Tibial nerve (tissue), 4 donors: Measurements from ENCODE around the gene RSRP1. TPM values are rescaled to one million over a fixed set of nuclear protein-coding genes. Genes with fewer than 3 reads are reported as not detected.

Source experiments
- DNase-seq, 2 donors: peaks; one replicate each; pipeline ENCODE4 v3.0.0-alpha.2; 2019; ENCODE audit warnings: low spot score in 2 of 2
- H3K27ac ChIP-seq, 4 donors: fragments of 200-600 bp; sonication (generic) in 3 of 4; one replicate each; pipeline ENCODE4 v1.5.1; 2017 to 2019; ENCODE audit warnings: mild to moderate bottlenecking in 1 of 4
- H3K27me3 ChIP-seq, 2 donors: fragments of 200-600 bp; sonication (generic) in 1 of 2; one replicate each; pipeline versions ENCODE4 v1.5.1 to v1.6.0; 2017 to 2019
- H3K36me3 ChIP-seq, 3 donors: fragments of 200-600 bp; sonication (generic); one replicate each; pipeline ENCODE4 v1.5.1; 2018 to 2019
- H3K4me1 ChIP-seq, 4 donors: fragments of 200-600 bp; sonication (generic) in 3 of 4; one replicate each; pipeline ENCODE4 v1.5.1; 2017 to 2019
- H3K4me3 ChIP-seq, 4 donors: fragments of 200-600 bp; sonication (generic) in 3 of 4; one replicate each; pipeline ENCODE4 v1.5.1; 2017 to 2019; ENCODE audit warnings: mild to moderate bottlenecking in 1 of 4, moderate library complexity in 1 of 4
- H3K9me3 ChIP-seq, 4 donors: fragments of 200-600 bp; sonication (generic) in 3 of 4; one replicate each; pipeline ENCODE4 v1.5.1; 2017 to 2019
- CTCF ChIP-seq, 5 experiments: fragments of 200-600 bp in 3 of 5; fragments of 450-650 bp in 2 of 5; sonication (generic) in 3 of 5; IDR thresholded peaks; one replicate each; pipeline ENCODE4 v1.5.1; 2016 to 2019; ENCODE audit warnings: antibody characterized with exemption in 5 of 5, mild to moderate bottlenecking in 3 of 5, moderate library complexity in 2 of 5
- EP300 ChIP-seq, 2 donors: sonication (generic); formaldehyde crosslinking; IDR thresholded peaks; one replicate each; pipeline ENCODE4 v1.6.1; 2017; ENCODE audit warnings: antibody characterized with exemption in 2 of 2, mild to moderate bottlenecking in 1 of 2
- POLR2A ChIP-seq, 2 donors: fragments of 450-650 bp; IDR thresholded peaks; one replicate each; pipeline ENCODE4 v1.6.1; 2017; ENCODE audit warnings: antibody characterized with exemption in 2 of 2, mild to moderate bottlenecking in 2 of 2, moderate library complexity in 2 of 2
- WGBS, 2 donors: methylation state at CpG; one replicate each; pipeline ENCODE4 v1.1.5; 2018; 5-methylcytosine and 5-hydroxymethylcytosine counted together
- total RNA-seq, 4 donors: library from RNA; depleted of rRNA; stranded (reverse); fragments of >200 nt; gene quantifications; one replicate each; pipeline ENCODE4 v1.1.0, GENCODE V29; 2016

RSRP1 gene
- total RNA-seq, 4 donors from 2014 or later, result 169 to 191 (median 178) TPM

DNA sequence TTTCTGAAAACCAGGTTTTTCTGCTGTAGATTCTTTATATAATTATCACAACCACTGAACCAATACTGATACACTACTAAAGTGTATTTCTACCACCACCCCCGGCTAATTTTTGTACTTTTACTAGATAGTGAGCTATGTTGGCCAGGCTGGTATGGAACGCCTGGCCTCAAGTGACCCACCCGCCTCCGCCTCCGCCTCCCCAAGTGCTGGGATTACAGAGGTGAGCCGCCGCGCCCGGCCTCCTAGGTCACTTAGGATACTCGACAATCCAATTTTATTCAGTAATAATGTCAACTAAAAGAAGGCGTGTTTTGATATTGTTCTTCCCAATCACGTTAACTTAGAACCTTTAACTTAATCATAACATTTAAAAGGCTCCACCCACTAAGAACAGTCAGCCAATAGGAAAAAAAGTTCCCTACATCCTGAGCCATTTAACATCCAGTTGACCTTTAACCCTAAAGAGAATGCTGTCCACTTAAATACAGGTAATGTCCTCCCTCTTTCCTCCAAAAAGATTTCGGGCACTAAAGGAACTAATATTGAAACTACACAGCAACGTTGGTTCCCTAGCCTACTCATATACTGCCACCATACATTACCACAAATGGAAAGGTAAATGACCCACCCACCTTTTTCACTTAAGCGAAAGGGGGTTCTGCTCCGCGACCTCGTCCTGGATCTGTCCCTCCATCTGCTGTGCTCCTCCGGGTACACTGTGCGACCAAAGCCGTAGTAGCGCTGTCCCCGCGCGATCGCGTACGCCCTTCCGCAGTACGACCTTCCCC lies 1.2 kb downstream of the RSRP1 start:
- H3K27ac ChIP-seq, result peak overlapping the region; percentile 93 to 100 (median 98)
- 21 to 23% methylated on average over 30 of the region's 30 CpGs for WGBS, 2 donors
- DNase-seq, result no peak
- no peaks in the 10 kb centered on the region for H3K27me3 ChIP-seq
- TF ChIP-seq EP300 (IDR thresholded peaks at IDR 0.05) (no peak), CTCF (IDR thresholded peaks at IDR 0.05) (no peak), POLR2A (IDR thresholded peaks at IDR 0.05) (no peak)
- no peaks in the 10 kb centered on the region for H3K9me3 ChIP-seq
- peak overlapping the region; percentile 65 to 90 (median 78) for H3K4me3 ChIP-seq
- peaks cover 2 to 47% (median 14%) of the 10 kb centered on the region in 3 donors for H3K36me3 ChIP-seq
- H3K4me1 ChIP-seq, result peaks cover 0 to 50% (median 15%) of the 10 kb centered on the region in 4 donors

- no peaks in the 10 kb centered on the region for H3K27me3 ChIP-seq
- H3K4me1 ChIP-seq, result peaks cover 3 to 56% (median 21%) of the 10 kb centered on the region in 4 donors
- no peak for DNase-seq
- peak overlapping the region; percentile 65 to 90 (median 78) for H3K4me3 ChIP-seq
- 50 to 57% methylated on average over 5 of the region's 5 CpGs for WGBS, 2 donors
- no peaks in the 10 kb centered on the region for H3K9me3 ChIP-seq
- peak overlapping the region in 3 of 4 donors; percentile 28 to 100 (median 93) for H3K27ac ChIP-seq
- TF ChIP-seq CTCF (IDR thresholded peaks at IDR 0.05) (no peak), EP300 (IDR thresholded peaks at IDR 0.05) (no peak), POLR2A (IDR thresholded peaks at IDR 0.05) (no peak)
- H3K36me3 ChIP-seq, result peaks cover 2 to 53% (median 14%) of the 10 kb centered on the region in 3 donors
Measured at GRCh38 chr1:25245393-25245792, 1.9 kb downstream of the RSRP1 start.

DNA sequence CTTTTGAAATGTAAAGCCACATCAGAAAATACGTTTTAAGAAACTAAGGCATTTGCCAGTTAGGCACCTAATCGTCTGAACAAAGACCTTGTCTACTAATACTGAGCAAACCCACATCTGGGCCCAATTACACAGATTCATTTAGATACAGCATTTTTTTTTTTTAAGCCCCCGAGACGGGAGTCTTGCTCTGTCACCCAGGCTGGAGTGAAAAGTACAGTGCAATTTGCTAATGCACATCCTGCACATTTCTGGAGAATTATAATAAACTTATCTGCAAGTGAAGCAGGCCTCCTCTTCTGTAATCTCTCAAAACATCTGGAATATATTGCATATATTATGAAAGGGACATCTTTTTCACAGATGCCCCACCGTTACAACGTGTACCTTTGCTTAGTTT lies 3.3 kb downstream of the RSRP1 start:
- peaks cover 4 to 68% (median 24%) of the 10 kb centered on the region in 4 donors for H3K4me1 ChIP-seq
- WGBS, 2 donors, result 53 to 57% methylated on average over 6 of the region's 6 CpGs
- no peak for DNase-seq
- H3K4me3 ChIP-seq, result no peak overlapping the region
- H3K27ac ChIP-seq, result no peak overlapping the region
- TF ChIP-seq EP300 (IDR thresholded peaks at IDR 0.05), result no peak
- TF ChIP-seq POLR2A (IDR thresholded peaks at IDR 0.05), result no peak
- TF ChIP-seq CTCF (IDR thresholded peaks at IDR 0.05), result no peak
- no peaks in the 10 kb centered on the region for H3K9me3 ChIP-seq
- H3K36me3 ChIP-seq, result peaks cover 2 to 53% (median 14%) of the 10 kb centered on the region in 3 donors
- H3K27me3 ChIP-seq, result no peaks in the 10 kb centered on the region

GRCh38 chr1:25239681-25240541 lies 7.3 kb downstream of the RSRP1 start:
- H3K36me3 ChIP-seq, result peaks cover 2 to 48% (median 12%) of the 10 kb centered on the region in 3 donors
- H3K27ac ChIP-seq, result peak overlapping the region; percentile 81 to 95 (median 90)
- H3K4me1 ChIP-seq, result peaks cover 4 to 80% (median 20%) of the 10 kb centered on the region in 4 donors

More at GRCh38 chr1:25239681-25240541, 7.3 kb downstream of the RSRP1 start:
- peak in 1 of 2 donors; percentile 82 for TF ChIP-seq EP300 (IDR thresholded peaks at IDR 0.05)
- peak in 1 of 2 donors; percentile 25 for TF ChIP-seq POLR2A (IDR thresholded peaks at IDR 0.05)
- peak; percentile 47 to 87 (median 69) for TF ChIP-seq CTCF (IDR thresholded peaks at IDR 0.05)
- WGBS, 2 donors, result 1 to 2% methylated on average over 38 to 40 of the region's 41 CpGs
- H3K27me3 ChIP-seq, result no peaks in the 10 kb centered on the region
- no peaks in the 10 kb centered on the region for H3K9me3 ChIP-seq
- peak overlapping the region; percentile 29 to 57 (median 38) for H3K4me3 ChIP-seq
- DNase-seq, result peak; percentile 83 to 91
